HG03354 (cell line): ENCODE measurements around the gene RAB3A.
A peak's percentile ranks its signal among the peaks of the same experiment; 100 is the strongest.

Experiments used
- ATAC-seq: cut with Tn5 transposase; IDR thresholded peaks from one replicate; pipeline ENCODE4 v1.9.1; 2021; ENCODE audit warnings: mild to moderate bottlenecking; ENCODE audit not compliant: unreplicated experiment, poor library complexity, severe bottlenecking

RAB3A gene

GRCh38 chr19:18156268-18156667, 47.6 kb downstream of the RAB3A start:
- ATAC-seq, result no peak

DNA sequence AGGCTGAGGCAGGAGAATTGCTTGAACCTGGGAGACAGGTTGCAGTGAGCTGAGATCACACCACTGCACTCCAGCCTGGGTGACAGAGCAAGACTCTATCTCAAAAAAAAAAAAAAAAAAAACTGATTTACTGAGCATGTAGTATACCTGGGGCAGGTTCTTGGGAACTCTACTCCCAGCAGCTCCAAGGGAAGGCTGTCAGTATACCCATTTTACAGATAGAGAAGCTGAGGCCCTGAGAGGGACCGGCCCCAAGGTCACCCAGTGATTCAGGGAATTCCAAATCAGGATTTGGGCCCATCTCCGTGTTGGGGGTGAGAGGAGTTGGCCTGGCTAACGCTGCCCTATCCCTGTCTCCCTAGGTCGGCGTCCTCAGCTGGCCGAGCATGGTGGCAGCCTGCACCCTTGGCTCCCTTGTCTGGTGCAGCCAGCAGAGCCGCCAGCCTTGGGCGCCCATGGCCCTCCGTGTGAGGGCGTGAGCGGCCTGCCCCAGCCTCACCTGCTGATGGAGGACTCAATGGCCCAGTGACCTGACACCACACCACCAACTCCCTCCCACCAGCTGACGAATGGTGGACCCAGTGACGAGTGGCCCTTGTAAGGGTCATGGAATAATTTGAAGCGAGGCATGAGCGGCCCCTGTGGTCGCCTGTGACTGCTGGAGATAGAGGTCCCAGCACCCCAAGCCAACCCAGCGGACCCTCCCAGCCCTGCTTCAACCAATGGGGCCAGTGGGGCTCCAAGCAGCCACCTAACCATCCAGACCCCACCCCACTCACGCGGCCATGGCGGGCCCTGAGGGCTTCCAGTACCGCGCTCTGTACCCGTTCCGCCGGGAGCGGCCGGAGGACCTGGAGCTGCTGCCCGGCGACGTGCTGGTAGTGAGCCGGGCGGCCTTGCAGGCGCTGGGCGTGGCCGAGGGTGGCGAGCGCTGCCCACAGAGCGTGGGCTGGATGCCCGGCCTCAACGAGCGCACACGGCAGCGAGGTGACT, 48.5 kb downstream of the RAB3A start:
- no peak for ATAC-seq

- ATAC-seq, result peak; percentile 2
Measured at GRCh38 chr19:18153556-18154134, 50.2 kb downstream of the RAB3A start.

- ATAC-seq, result peak; percentile 78
Measured at GRCh38 chr19:18152817-18153555, 50.9 kb downstream of the RAB3A start, which contains the start of gene PIK3R2. Gene PIK3R2 (plus strand): TSS chr19:18153163. CDS start chr19:18155880, 2,717 bp downstream.

GRCh38 chr19:18152442-18152816, 51.4 kb downstream of the RAB3A start:
- ATAC-seq, result peak; percentile 72

DNA sequence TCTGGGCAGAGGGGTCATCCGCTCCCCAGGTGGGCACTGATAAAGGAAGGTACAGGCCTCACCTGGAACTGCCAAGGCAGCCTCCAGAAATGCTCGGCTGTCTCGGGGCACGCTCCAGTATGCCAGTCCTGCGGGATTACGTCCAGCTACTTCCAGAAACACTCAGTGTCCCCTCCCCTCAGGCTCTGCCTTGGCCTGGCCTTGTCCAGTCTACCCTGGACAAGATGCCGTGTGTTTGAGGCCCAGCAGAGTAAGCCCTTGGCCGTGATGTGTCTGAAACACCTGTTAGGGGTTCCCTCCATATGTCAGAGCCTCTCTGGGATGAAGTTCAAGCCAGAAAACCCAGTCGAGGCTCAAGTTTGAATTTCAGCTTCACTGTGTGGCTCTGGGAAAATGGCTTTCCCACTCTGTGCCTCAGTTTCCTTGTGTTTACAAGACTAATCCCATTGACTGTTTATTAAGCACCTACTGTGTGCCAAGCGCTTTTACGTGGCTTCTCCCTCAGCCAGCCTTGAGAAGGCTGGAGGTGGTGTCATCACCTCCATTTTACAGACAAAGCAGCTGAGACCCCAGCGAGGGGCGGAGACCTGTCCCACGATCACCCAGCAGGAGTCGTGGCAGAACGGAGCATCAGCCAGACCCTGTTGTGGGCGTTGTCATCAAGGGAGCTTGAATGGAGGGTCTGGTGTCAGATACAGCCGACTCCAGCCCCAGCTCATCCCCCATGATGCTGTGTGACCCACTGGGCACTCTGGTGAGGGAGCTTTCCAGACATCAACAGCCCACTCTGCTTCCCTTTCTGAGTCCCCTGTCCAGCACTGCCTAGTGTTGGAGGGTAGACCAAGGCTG, 52.8 kb downstream of the RAB3A start:
- ATAC-seq, result no peak

DNA sequence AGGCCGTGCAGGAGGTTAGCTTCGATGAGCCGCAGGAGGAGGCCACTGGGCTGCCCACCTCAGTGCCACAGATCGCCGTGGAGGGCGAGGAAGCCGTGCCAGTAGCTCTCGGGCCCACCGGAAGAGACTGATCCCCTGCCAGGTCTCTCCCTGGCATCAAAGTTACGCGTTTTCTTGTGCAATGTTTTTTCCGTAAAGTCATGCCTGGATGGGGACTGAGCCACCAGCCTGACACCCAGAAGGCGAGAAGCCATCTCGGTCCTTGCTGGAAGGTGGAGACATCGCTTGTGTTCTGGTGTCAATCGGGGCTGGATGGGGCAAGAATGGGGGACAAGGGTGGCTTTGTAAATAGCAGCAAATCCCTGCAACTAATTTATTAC, 54.3 kb downstream of the RAB3A start:
- ATAC-seq, result no peak

- ATAC-seq, result no peak
Measured at GRCh38 chr19:18147396-18147795, 56.4 kb downstream of the RAB3A start.
